ENCODE results near the gene TAMM41.
"Not testable (repeated sequence)": the region's sequence is repeated elsewhere in the genome, so short reads cannot be mapped to it uniquely, and the experiment has no call there.

Gene TAMM41

DNA sequence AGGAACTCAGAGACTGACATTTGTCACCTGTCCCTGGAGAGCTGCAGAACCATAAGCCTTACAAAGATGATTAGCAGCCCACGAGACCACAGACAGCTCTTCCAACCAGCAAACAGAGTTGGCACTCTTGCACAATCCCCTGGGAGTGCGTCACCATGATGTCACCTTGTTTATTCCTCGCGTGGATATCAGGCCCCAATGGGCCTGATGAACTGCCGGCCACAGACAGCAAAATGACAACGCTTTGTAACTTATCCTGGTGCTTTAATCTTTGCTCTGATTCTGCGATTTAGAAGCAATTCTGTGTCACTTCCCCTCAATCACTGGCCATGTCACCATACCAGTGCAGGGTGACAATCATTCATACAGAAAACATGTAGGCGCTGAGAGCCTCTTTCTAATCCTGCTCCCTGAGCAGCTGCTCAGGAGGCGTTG, 89.2 kb downstream of the TAMM41 start:
- no peak for TF ChIP-seq CTCF (IDR thresholded peaks at IDR 0.05)
- H3K36me3 ChIP-seq (ENCODE audit: control insufficient read depth, insufficient read depth, low read length), result no peaks in the 10 kb centered on the region
- H3K4me2 ChIP-seq (ENCODE audit: low read length), result no peak overlapping the region
- H3K9me3 ChIP-seq (ENCODE audit: control insufficient read depth, low read length), result no peaks in the 10 kb centered on the region
- no peaks in the 10 kb centered on the region for H3K4me1 ChIP-seq
- H3K9ac ChIP-seq, result no peak overlapping the region
- H3K27ac ChIP-seq, result no peak overlapping the region
- no peak overlapping the region for H2AFZ ChIP-seq
- no peaks in the 10 kb centered on the region for H3K27me3 ChIP-seq (ENCODE audit: control insufficient read depth, insufficient read depth, low read length)
- no peak overlapping the region for H3K4me3 ChIP-seq (ENCODE audit: low read depth, low read length)
- H3K79me2 ChIP-seq, result no peaks in the 10 kb centered on the region

GRCh38 chr3:11755276-11755675, 91.4 kb downstream of the TAMM41 start:
- Histone ChIP-seq H2AFZ (no peak overlapping the region), H3K4me2 (ENCODE audit: low read length) (no peak overlapping the region), H3K4me3 (ENCODE audit: low read depth, low read length) (no peak overlapping the region), H3K9me3 (ENCODE audit: control insufficient read depth, low read length) (no peaks in the 10 kb centered on the region), H3K27ac (no peak overlapping the region), H3K79me2 (no peaks in the 10 kb centered on the region), H3K27me3 (ENCODE audit: control insufficient read depth, insufficient read depth, low read length) (no peaks in the 10 kb centered on the region), H3K36me3 (ENCODE audit: control insufficient read depth, insufficient read depth, low read length) (no peaks in the 10 kb centered on the region), H3K4me1 (no peaks in the 10 kb centered on the region), H3K9ac (no peak overlapping the region)
- TF ChIP-seq CTCF (IDR thresholded peaks at IDR 0.05), result no peak

DNA sequence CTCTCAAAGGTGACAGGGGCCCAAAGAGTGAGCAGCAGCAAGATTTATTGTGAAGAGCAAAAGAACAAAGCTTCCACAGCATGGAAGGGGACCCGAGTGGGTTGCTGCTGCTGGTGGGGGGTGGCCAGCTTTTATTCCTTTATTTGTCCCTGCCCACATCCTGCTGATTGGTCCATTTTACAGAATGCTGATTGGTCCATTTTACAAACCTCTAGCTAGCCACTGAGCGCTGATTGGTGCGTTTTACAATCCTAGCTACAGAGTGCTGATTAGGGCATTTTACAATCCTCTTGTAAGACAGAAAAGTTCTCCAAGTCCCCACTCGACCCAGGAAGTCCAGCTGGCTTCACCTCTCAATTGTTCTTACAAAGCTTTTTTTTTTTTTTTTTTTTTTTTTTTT, 94.4 kb downstream of the TAMM41 start:
- not testable (repeated sequence) for H3K79me2 ChIP-seq; H3K27ac ChIP-seq; H3K9ac ChIP-seq; H2AFZ ChIP-seq; H3K36me3 ChIP-seq (ENCODE audit: control insufficient read depth, insufficient read depth, low read length); H3K27me3 ChIP-seq (ENCODE audit: control insufficient read depth, insufficient read depth, low read length); H3K4me2 ChIP-seq (ENCODE audit: low read length); H3K4me1 ChIP-seq; H3K4me3 ChIP-seq (ENCODE audit: low read depth, low read length); H3K9me3 ChIP-seq (ENCODE audit: control insufficient read depth, low read length)

GRCh38 chr3:11748306-11748705, 98.4 kb downstream of the TAMM41 start:
- not testable (repeated sequence) for H3K4me3 ChIP-seq (ENCODE audit: low read depth, low read length); H3K9ac ChIP-seq; H3K36me3 ChIP-seq (ENCODE audit: control insufficient read depth, insufficient read depth, low read length); H3K9me3 ChIP-seq (ENCODE audit: control insufficient read depth, low read length); H3K27me3 ChIP-seq (ENCODE audit: control insufficient read depth, insufficient read depth, low read length); H3K4me1 ChIP-seq; H3K27ac ChIP-seq; H3K4me2 ChIP-seq (ENCODE audit: low read length); H2AFZ ChIP-seq; H3K79me2 ChIP-seq

All from parathyroid adenoma (tissue), 2 donors.